PC-3 (cell line): Measurements from ENCODE around the gene PLXNA1.

Experiments
- CTCF ChIP-seq: fragments of 300-600 bp; sonication (generic); conservative IDR thresholded peaks from 2 replicates; pipeline ENCODE4 v1.5.1; 2017; ENCODE audit warnings: antibody characterized with exemption, low read depth, mild to moderate bottlenecking, low read length
- EZH2 ChIP-seq: fragments of 300-600 bp; sonication (generic); IDR thresholded peaks from one replicate; pipeline ENCODE4 v1.6.1; 2017; ENCODE audit warnings: antibody characterized with exemption, mild to moderate bottlenecking, low read length; ENCODE audit not compliant: unreplicated experiment
- EZH2phosphoT487 ChIP-seq: fragments of 300-600 bp; sonication (generic); IDR thresholded peaks from 2 replicates; pipeline ENCODE4 v1.6.1; 2018; ENCODE audit warnings: mild to moderate bottlenecking, antibody characterized with exemption, low read length, borderline replicate concordance

- no peak for TF ChIP-seq CTCF
- TF ChIP-seq EZH2 = no peak
- TF ChIP-seq EZH2phosphoT487 = no peak
Measured at GRCh38 chr3:126988451-126989021, 5.6 kb downstream of the PLXNA1 start.
